MM.1S (cell line): ENCODE results near the gene ATP2B2.

Experiments
- DNase-seq: peaks from one replicate; pipeline ENCODE4 v3.0.0-alpha.2; 2015
- H2AFZ ChIP-seq: fragments of 300-600 bp; sonication (generic); 2 replicates; pipeline ENCODE4 v1.6.0; 2016; ENCODE audit warnings: antibody characterized with exemption, low read length
- H3F3A ChIP-seq: fragments of 300-600 bp; sonication (generic); 2 replicates; pipeline ENCODE4 v1.6.1; 2016; ENCODE audit warnings: mild to moderate bottlenecking, antibody characterized with exemption, low read length, moderate library complexity, mixed read lengths; ENCODE audit not compliant: insufficient read depth
- H3K27ac ChIP-seq: fragments of 300-600 bp; sonication (generic); 2 replicates; pipeline ENCODE4 v1.5.1; 2016; ENCODE audit warnings: mild to moderate bottlenecking, low read length
- H3K27me3 ChIP-seq: fragments of 300-600 bp; sonication (generic); replicated peaks from 2 replicates; pipeline ENCODE4 v1.6.0; 2016; ENCODE audit warnings: low read length; ENCODE audit not compliant: insufficient read depth
- H3K36me3 ChIP-seq: fragments of 300-600 bp; sonication (generic); replicated peaks from 2 replicates; pipeline ENCODE4 v1.6.1; 2016; ENCODE audit warnings: mild to moderate bottlenecking, low read length, mixed read lengths; ENCODE audit not compliant: insufficient read depth
- H3K4me1 ChIP-seq: fragments of 300-600 bp; sonication (generic); 2 replicates; pipeline ENCODE4 v1.6.1; 2016; ENCODE audit warnings: low read length, mixed read lengths
- H3K4me2 ChIP-seq: fragments of 300-600 bp; sonication (generic); 2 replicates; pipeline ENCODE4 v1.6.0; 2016; ENCODE audit warnings: low read depth, low read length
- H3K4me3 ChIP-seq: fragments of 300-600 bp; sonication (generic); 2 replicates; pipeline ENCODE4 v1.5.1; 2016; ENCODE audit warnings: low read length, mixed read lengths
- H3K79me2 ChIP-seq: fragments of 300-600 bp; sonication (generic); 2 replicates; pipeline ENCODE4 v1.6.1; 2016; ENCODE audit warnings: mixed run types, low read length, mixed read lengths
- H3K9ac ChIP-seq: fragments of 300-600 bp; sonication (generic); 2 replicates; pipeline ENCODE4 v1.6.1; 2016; ENCODE audit warnings: low read length, mixed read lengths
- H3K9me2 ChIP-seq: fragments of 300-600 bp; sonication (generic); replicated peaks from 2 replicates; pipeline ENCODE4 v1.6.1; 2016; ENCODE audit warnings: mild to moderate bottlenecking, low read length, mixed read lengths; ENCODE audit not compliant: insufficient read depth
- H3K9me3 ChIP-seq: fragments of 300-600 bp; sonication (generic); replicated peaks from 2 replicates; pipeline ENCODE4 v1.6.1; 2016; ENCODE audit warnings: mild to moderate bottlenecking, low read length, mixed read lengths; ENCODE audit not compliant: insufficient read depth
- H4K20me1 ChIP-seq: fragments of 300-600 bp; sonication (generic); 2 replicates; pipeline ENCODE4 v1.6.1; 2016; ENCODE audit warnings: mild to moderate bottlenecking, low read length, moderate library complexity, mixed read lengths; ENCODE audit not compliant: insufficient read depth
- CTCF ChIP-seq: fragments of 300-600 bp; sonication (generic); IDR thresholded peaks from 2 replicates; pipeline ENCODE4 v1.5.1; 2016; ENCODE audit warnings: antibody characterized with exemption, low read length, mixed read lengths
- EZH2 ChIP-seq: fragments of 300-600 bp; sonication (generic); optimal IDR thresholded peaks from 2 replicates; pipeline ENCODE3; 2017; ENCODE audit warnings: low read depth, mild to moderate bottlenecking, antibody characterized with exemption, low read length, mixed read lengths
- EZH2phosphoT487 ChIP-seq: fragments of 300-600 bp; sonication (generic); IDR thresholded peaks from 2 replicates; pipeline ENCODE4 v1.6.1; 2018; ENCODE audit warnings: antibody characterized with exemption, low read length

ATP2B2 gene

DNA sequence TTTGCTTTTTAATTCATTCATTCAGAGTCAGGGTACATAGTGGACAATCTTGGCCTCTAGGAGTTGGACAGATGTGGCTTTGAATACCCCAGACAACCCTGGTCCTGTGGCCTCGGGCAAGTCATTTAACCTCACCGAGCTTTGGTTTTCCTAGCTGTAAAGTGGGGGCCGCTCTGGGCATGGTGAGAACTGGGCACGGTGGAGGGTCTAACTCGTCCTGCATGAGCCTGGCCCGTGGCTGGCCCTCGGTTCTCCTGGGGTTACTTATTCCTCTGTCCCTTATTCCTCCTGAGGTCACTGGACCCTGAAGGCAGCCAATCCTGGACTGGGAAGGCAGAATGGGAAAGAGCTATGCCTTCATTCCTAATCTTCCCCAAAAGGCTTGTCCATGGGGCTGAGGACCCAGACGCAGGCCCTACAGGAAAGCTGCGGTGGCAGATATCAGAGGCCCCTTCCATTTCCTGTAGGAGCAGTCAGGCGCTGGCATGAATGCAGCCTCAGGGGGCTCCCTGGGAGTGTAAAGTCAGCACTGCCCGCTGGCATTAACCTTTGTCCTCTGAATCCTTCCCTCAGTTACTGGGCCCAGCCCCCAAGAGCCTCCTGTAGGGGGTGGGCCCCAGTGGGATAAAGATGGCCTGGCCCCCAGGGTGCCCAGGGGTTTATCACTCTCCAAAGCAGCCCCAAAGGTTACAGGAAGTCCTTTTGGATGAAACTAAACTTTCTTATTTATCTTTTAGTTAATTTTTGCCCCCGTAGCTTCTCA lies 166.6 kb downstream of the ATP2B2 start:
- H3F3A ChIP-seq, result no peaks in the 10 kb centered on the region
- no peak overlapping the region for H3K4me2 ChIP-seq
- peaks cover 18% of the 10 kb centered on the region for H3K27me3 ChIP-seq
- no peaks in the 10 kb centered on the region; the same call in 1 of the 2 replicates for H3K4me1 ChIP-seq
- H3K27ac ChIP-seq, result no peak overlapping the region
- H4K20me1 ChIP-seq, result no peaks in the 10 kb centered on the region
- H3K9me3 ChIP-seq, result no peaks in the 10 kb centered on the region
- no peak for DNase-seq
- TF ChIP-seq EZH2 (no peak), CTCF (no peak)
- no peaks in the 10 kb centered on the region for H3K79me2 ChIP-seq
- H3K9me2 ChIP-seq, result no peaks in the 10 kb centered on the region
- H2AFZ ChIP-seq, result no peak overlapping the region
- no peak overlapping the region for H3K4me3 ChIP-seq
- H3K9ac ChIP-seq, result no peak overlapping the region
- H3K36me3 ChIP-seq, result no peaks in the 10 kb centered on the region

DNA sequence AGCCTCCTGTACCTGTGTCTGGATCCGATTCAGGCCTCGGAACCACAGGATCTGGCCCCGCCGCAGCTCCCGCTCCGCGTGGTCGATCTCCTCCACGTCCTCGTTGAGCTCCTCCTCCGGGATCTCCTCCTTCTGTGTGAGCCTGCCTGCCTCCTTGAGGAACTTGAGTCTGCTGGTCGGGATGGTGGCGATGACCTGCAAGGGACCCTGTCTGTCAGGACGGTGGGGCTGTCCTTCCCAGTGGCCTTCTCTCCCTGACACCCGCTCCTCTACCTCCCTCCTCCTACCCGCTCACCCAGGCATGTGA lies 167.3 kb downstream of the ATP2B2 start:
- Histone ChIP-seq H2AFZ (no peak overlapping the region), H3K4me3 (no peak overlapping the region), H3K79me2 (no peaks in the 10 kb centered on the region), H3K9ac (no peak overlapping the region), H4K20me1 (no peaks in the 10 kb centered on the region), H3K4me1 (no peaks in the 10 kb centered on the region; the same call in 1 of the 2 replicates), H3K4me2 (no peak overlapping the region), H3K9me3 (no peaks in the 10 kb centered on the region), H3F3A (no peaks in the 10 kb centered on the region), H3K27ac (no peak overlapping the region), H3K9me2 (no peaks in the 10 kb centered on the region), H3K36me3 (no peaks in the 10 kb centered on the region), H3K27me3 (peaks cover 18% of the 10 kb centered on the region)
- DNase-seq, result no peak
- no peak for TF ChIP-seq EZH2
- TF ChIP-seq EZH2phosphoT487, result no peak

GRCh38 chr3:10337323-10338163 lies 167.8 kb downstream of the ATP2B2 start:
- Histone ChIP-seq H3K27me3 (peaks cover 20% of the 10 kb centered on the region), H3K9me2 (no peaks in the 10 kb centered on the region), H2AFZ (no peak overlapping the region), H3K27ac (no peak overlapping the region), H3F3A (no peaks in the 10 kb centered on the region), H3K4me2 (no peak overlapping the region), H3K9me3 (no peaks in the 10 kb centered on the region), H3K36me3 (no peaks in the 10 kb centered on the region), H3K4me3 (no peak overlapping the region), H3K9ac (no peak overlapping the region), H4K20me1 (no peaks in the 10 kb centered on the region), H3K4me1 (no peaks in the 10 kb centered on the region; the same call in 1 of the 2 replicates), H3K79me2 (no peaks in the 10 kb centered on the region)
- no peak for TF ChIP-seq EZH2
- TF ChIP-seq CTCF, result no peak
- TF ChIP-seq EZH2phosphoT487, result no peak
- DNase-seq, result peak; percentile 19
